Stimulated activated CD4-positive, alpha-beta T cell treated with anti-CD3 and anti-CD28 coated beads, Interleukin-4, amount 100 ng/mL, for 4 hours (primary cell): ENCODE data around the gene LRRC70.

ENCODE experiments used
- DNase-seq, 2 experiments: peaks; one replicate each; pipeline ENCODE4 v3.0.0-alpha.2; 2020

The LRRC70 gene

GRCh38 chr5:62575489-62575888, 3.1 kb upstream of the LRRC70 start:
- DNase-seq = no peak

- no peak for DNase-seq
Observed at GRCh38 chr5:62576570-62577170, 1.9 kb upstream of the LRRC70 start.

GRCh38 chr5:62577488-62577887, 1.1 kb upstream of the LRRC70 start:
- DNase-seq = no peak

GRCh38 chr5:62579761-62580160, 1.1 kb downstream of the LRRC70 start:
- no peak for DNase-seq

GRCh38 chr5:62581836-62582597, 3.4 kb downstream of the LRRC70 start:
- no peak for DNase-seq

- no peak for DNase-seq
Observed at GRCh38 chr5:62584391-62584790, 5.8 kb downstream of the LRRC70 start.

GRCh38 chr5:62585306-62585705, 6.7 kb downstream of the LRRC70 start:
- DNase-seq = no peak

- no peak for DNase-seq
Observed at GRCh38 chr5:62585751-62586150, 7.1 kb downstream of the LRRC70 start.

- DNase-seq = no peak
Observed at GRCh38 chr5:62587737-62588136, 9.1 kb downstream of the LRRC70 start.

- no peak for DNase-seq
Observed at GRCh38 chr5:62588668-62589067, 10.0 kb downstream of the LRRC70 start.

GRCh38 chr5:62589504-62589903, 10.9 kb downstream of the LRRC70 start:
- no peak for DNase-seq

- no peak for DNase-seq
Observed at GRCh38 chr5:62590387-62590786, 11.8 kb downstream of the LRRC70 start.

GRCh38 chr5:62592558-62592957, 13.9 kb downstream of the LRRC70 start:
- no peak for DNase-seq

- DNase-seq = no peak
Observed at GRCh38 chr5:62593331-62593730, 14.7 kb downstream of the LRRC70 start.

- DNase-seq = no peak
Observed at GRCh38 chr5:62594364-62594984, 15.9 kb downstream of the LRRC70 start.

GRCh38 chr5:62596096-62596495, 17.5 kb downstream of the LRRC70 start:
- DNase-seq = no peak

GRCh38 chr5:62596691-62597090, 18.1 kb downstream of the LRRC70 start:
- no peak for DNase-seq

- DNase-seq = no peak
Observed at GRCh38 chr5:62597314-62597713, 18.7 kb downstream of the LRRC70 start.

GRCh38 chr5:62600560-62601252, 22.1 kb downstream of the LRRC70 start:
- DNase-seq = no peak

GRCh38 chr5:62603934-62604333, 25.3 kb downstream of the LRRC70 start:
- DNase-seq = no peak

GRCh38 chr5:62605638-62606037, 27.0 kb downstream of the LRRC70 start:
- DNase-seq = no peak

- DNase-seq = no peak
Observed at GRCh38 chr5:62606878-62607277, 28.3 kb downstream of the LRRC70 start.

- no peak for DNase-seq
Observed at GRCh38 chr5:62607615-62608014, 29.0 kb downstream of the LRRC70 start.
